Common myeloid progenitor, CD34-positive (primary cell): ENCODE results near the gene TBC1D9.
"Not testable (repeated sequence)": the region's sequence is repeated elsewhere in the genome, so short reads cannot be mapped to it uniquely, and the experiment has no call there.

ENCODE experiments used
- CTCF ChIA-PET: fragments of 350-600 bp; sonication (Branson Sonifier 250); formaldehyde crosslinking; loops from one replicate; lab custom pipeline; 2021; ENCODE audit warnings: antibody characterized with exemption; lab: Charles Lee
- POLR2A ChIA-PET: fragments of 350-600 bp; sonication (Branson Sonifier 250); formaldehyde crosslinking; loops from one replicate; lab custom pipeline; 2021; ENCODE audit warnings: antibody characterized with exemption; lab: Charles Lee
- DNase-seq, 3 donors: peaks; one replicate each; pipeline versions ENCODE4 v3.0.0 to v3.0.0-alpha.2; 2013
- H3K27ac ChIP-seq, 2 experiments: 1 replicate in 1 of 2; 2 replicates in 1 of 2; pipeline ENCODE4 v1.7.0; 2013; ENCODE audit warnings: inconsistent platforms in 2 of 2, low read length in 2 of 2, mild to moderate bottlenecking in 2 of 2, low read depth in 1 of 2, moderate library complexity in 1 of 2; ENCODE audit not compliant: severe bottlenecking in 2 of 2, insufficient read depth in 1 of 2, poor library complexity in 1 of 2
- H3K27me3 ChIP-seq, 5 experiments: replicated peaks in 2 of 5; 1 replicate in 3 of 5; 2 replicates in 2 of 5; pipeline versions ENCODE4 v1.6.1 to v1.7.0; 2013; ENCODE audit warnings: low read length in 4 of 5, mild to moderate bottlenecking in 2 of 5, moderate library complexity in 2 of 5, inconsistent platforms in 1 of 5; ENCODE audit not compliant: insufficient read depth in 5 of 5, control insufficient read depth in 4 of 5
- H3K36me3 ChIP-seq, 4 experiments: 1 replicate in 2 of 4; 2 replicates in 2 of 4; pipeline versions ENCODE4 v1.6.1 to v1.7.0; 2013; ENCODE audit warnings: low read length in 3 of 4, control low read depth in 1 of 4, mild to moderate bottlenecking in 1 of 4; ENCODE audit not compliant: control insufficient read depth in 4 of 4, insufficient read depth in 4 of 4
- H3K4me1 ChIP-seq, 4 experiments: 1 replicate in 3 of 4; 2 replicates in 1 of 4; pipeline versions ENCODE4 v1.6.1 to v1.7.1; 2013; ENCODE audit warnings: low read length in 3 of 4, mild to moderate bottlenecking in 3 of 4, control low read depth in 1 of 4, inconsistent platforms in 1 of 4, moderate library complexity in 1 of 4; ENCODE audit not compliant: control insufficient read depth in 4 of 4, insufficient read depth in 4 of 4; ENCODE audit errors: control extremely low read depth in 1 of 4
- H3K4me3 ChIP-seq, 7 experiments: 1 replicate in 4 of 7; 2 replicates in 3 of 7; pipeline versions ENCODE4 v1.5.1 to v1.7.0; 2013; ENCODE audit warnings: mild to moderate bottlenecking in 7 of 7, low read length in 6 of 7, moderate library complexity in 6 of 7, inconsistent platforms in 2 of 7, low read depth in 2 of 7, control low read depth in 1 of 7; ENCODE audit not compliant: insufficient read depth in 4 of 7, control insufficient read depth in 1 of 7; ENCODE audit errors: extremely low read depth in 1 of 7
- H3K9me3 ChIP-seq, 5 experiments: 1 replicate in 4 of 5; 2 replicates in 1 of 5; pipeline versions ENCODE4 v1.6.1 to v1.7.1; 2013; ENCODE audit warnings: low read length in 4 of 5, mild to moderate bottlenecking in 2 of 5, inconsistent platforms in 1 of 5, low read depth in 1 of 5, moderate library complexity in 1 of 5; ENCODE audit not compliant: control insufficient read depth in 4 of 5, insufficient read depth in 2 of 5; ENCODE audit errors: control extremely low read depth in 1 of 5
- WGBS: methylation state at CpG from one replicate; pipeline ENCODE4 v1.1.5; 2013; ENCODE audit not compliant: insufficient coverage; 5-methylcytosine and 5-hydroxymethylcytosine counted together

The TBC1D9 gene

DNA sequence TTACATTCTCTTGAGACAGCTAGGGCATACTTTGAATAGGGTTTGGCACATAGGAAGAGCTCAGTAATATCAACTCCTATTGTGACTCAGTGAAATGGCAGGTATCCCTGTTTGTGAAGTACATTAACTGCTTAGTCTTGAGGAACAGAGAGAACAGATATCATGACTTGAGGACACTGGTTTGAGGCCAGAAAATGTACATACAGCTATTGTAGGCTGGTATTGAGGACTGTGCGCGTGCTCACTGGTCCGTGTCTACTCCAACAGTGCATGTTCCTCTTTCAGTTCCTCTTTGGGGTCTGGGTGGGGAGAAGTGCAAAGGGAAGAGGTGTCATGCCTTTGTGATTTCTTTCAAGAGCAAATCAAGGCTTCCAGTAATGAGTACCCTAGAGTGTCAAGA lies 34.6 kb upstream of the TBC1D9 start:
- peak; percentile 38 to 67 (median 65) for DNase-seq
- Histone ChIP-seq H3K27me3 (no peaks in the 10 kb centered on the region), H3K9me3 (peaks cover 0 to 7% (median 0%) of the 10 kb centered on the region in 5 experiments), H3K27ac (no peak overlapping the region), H3K36me3 (no peaks in the 10 kb centered on the region), H3K4me3 (no peak overlapping the region), H3K4me1 (no peaks in the 10 kb centered on the region)
- no CpG with 5 or more reads among the region's 3 CpGs for WGBS
- POLR2A ChIA-PET, result no interaction called here
- CTCF ChIA-PET, result interaction anchor here (1.0 to 1.1 kb wide), 2 partner anchors 16 to 60 kb away, joined by 3 read pairs; no protein-coding TSS in a partner anchor

DNA sequence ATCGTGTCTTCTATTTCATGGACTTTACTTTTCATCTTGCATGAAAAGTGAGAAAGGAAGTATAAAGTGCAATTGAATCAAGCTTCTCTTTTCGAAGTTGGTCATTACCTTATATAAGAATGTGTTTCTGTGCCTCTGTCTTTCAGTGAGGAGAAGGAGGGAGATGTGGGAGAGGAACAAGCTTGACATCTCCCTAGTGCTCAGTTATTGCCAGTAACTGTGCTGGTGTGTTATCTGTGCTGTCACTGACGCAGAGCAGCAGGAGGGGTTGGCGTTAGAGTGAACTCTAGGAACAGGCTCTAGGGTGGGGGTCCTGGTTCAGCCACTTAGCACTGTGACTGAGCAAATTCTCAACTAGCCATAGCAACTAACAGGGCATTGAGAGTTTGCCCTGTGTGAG lies 34.0 kb upstream of the TBC1D9 start:
- Histone ChIP-seq H3K36me3 (no peaks in the 10 kb centered on the region), H3K4me3 (no peak overlapping the region), H3K27ac (no peak overlapping the region), H3K4me1 (no peaks in the 10 kb centered on the region), H3K27me3 (no peaks in the 10 kb centered on the region), H3K9me3 (peaks cover 0 to 7% (median 0%) of the 10 kb centered on the region in 5 experiments)
- no peak for DNase-seq
- WGBS, result 100% methylated on average over 2 of the region's 4 CpGs
- CTCF ChIA-PET, result interaction anchor here (1.0 to 1.1 kb wide), 2 partner anchors 17 to 60 kb away, joined by 3 read pairs; no protein-coding TSS in a partner anchor
- POLR2A ChIA-PET, result no interaction called here

DNA sequence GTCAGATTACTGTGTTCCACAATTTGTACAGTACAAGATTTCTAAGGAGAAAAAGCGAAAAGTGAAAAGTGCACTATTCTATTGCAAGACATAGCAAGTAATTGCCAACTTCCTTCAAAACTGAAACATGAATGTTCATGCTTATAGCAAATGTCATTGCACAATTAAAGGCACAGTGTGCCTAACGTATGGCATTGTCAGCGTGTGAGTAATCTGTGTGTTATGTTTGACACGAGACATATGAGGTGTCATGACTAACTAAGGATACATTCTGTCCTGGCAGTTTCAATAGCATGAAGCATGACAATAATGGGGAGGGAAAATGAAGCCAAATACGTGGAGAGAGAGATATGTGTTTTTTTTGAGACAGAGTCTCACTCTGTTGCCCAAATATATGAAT lies 33.6 kb upstream of the TBC1D9 start:
- POLR2A ChIA-PET, result no interaction called here
- peak in 1 of 3 donors; percentile 6 for DNase-seq
- H3K27ac ChIP-seq, result no peak overlapping the region
- no peak overlapping the region for H3K4me3 ChIP-seq
- peaks cover 0 to 7% (median 0%) of the 10 kb centered on the region in 5 experiments for H3K9me3 ChIP-seq
- no peaks in the 10 kb centered on the region for H3K4me1 ChIP-seq
- CTCF ChIA-PET, result interaction anchor here (1.1 kb wide), 1 partner anchor 17 kb away, joined by 3 read pairs; no protein-coding TSS in a partner anchor
- 93% methylated on average over 3 of the region's 5 CpGs for WGBS
- H3K36me3 ChIP-seq, result no peaks in the 10 kb centered on the region
- H3K27me3 ChIP-seq, result no peaks in the 10 kb centered on the region

DNA sequence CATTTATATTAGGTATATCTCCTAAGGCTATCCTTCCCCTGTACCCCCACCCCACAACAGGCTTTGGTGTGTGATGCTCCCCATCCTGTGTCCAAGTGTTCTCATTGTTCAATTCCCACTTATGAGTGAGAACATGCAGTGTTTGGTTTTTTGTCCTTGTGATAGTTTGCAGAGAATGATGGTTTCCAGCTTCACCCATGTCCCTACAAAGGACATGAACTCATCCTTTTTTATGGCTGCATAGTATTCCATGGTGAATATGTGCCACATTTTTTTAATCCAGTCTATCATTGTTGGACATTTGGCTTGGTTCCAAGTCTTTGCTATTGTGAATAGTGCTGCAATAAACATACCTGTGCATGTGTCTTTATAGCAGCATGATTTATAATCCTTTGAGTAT lies 26.6 kb upstream of the TBC1D9 start:
- H3K36me3 ChIP-seq, H3K27ac ChIP-seq, CTCF ChIA-PET, POLR2A ChIA-PET, H3K9me3 ChIP-seq, H3K27me3 ChIP-seq, H3K4me3 ChIP-seq, H3K4me1 ChIP-seq, DNase-seq: not testable (repeated sequence)

DNA sequence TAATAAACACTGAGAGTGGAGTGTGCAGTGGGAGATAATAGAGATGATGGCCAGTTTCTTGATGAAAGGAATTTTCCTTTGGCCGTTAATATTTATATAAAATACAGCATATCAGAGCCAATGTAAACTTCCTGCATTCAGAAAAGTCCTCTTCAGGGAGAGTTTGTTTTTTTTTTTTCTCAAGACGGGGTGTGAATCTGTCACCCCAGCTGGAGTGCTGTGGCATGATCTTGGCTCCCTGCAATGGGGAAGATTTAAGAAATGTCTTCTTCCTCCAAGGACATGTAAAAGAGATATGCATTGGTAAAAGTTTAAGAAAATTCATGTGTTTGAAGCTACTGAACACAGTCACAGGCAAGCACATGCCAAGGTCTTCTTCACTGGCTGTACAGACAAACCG lies 25.4 kb upstream of the TBC1D9 start:
- Histone ChIP-seq H3K9me3 (peaks cover 0 to 2% (median 0%) of the 10 kb centered on the region in 5 experiments), H3K27ac (no peak overlapping the region), H3K36me3 (no peaks in the 10 kb centered on the region), H3K27me3 (peaks cover 0 to 2% (median 0%) of the 10 kb centered on the region in 5 experiments), H3K4me1 (no peaks in the 10 kb centered on the region), H3K4me3 (no peak overlapping the region)
- 78% methylated on average over 1 of the region's 3 CpGs for WGBS
- CTCF ChIA-PET, result no interaction called here
- POLR2A ChIA-PET, result no interaction called here
- no peak for DNase-seq

DNA sequence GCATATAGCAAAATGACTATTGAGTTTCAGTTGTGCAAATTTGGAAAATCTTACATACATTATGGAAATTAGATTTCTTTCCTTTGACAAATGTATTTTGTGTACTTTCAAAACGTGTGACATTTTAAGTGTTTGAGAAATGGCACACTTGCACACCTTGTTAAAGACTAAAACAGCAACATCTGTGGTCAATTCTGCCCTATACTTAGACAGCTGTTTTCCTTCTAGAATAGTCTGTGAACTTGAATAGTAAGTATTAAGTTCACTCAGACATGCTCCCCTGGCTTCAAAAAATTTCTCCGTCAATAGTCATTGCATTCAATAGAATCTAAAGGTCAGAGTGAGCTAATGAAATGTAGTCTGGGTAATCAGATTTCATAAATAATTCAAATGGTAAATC lies 21.7 kb upstream of the TBC1D9 start:
- peaks cover 0 to 2% (median 0%) of the 10 kb centered on the region in 5 experiments for H3K27me3 ChIP-seq
- WGBS, result no CpG with 5 or more reads among the region's 2 CpGs
- H3K36me3 ChIP-seq, result no peaks in the 10 kb centered on the region
- no peak overlapping the region for H3K4me3 ChIP-seq
- H3K4me1 ChIP-seq, result no peaks in the 10 kb centered on the region
- H3K27ac ChIP-seq, result no peak overlapping the region
- ChIA-PET CTCF (no interaction called here), POLR2A (no interaction called here)
- no peak for DNase-seq
- H3K9me3 ChIP-seq, result peaks cover 0 to 2% (median 0%) of the 10 kb centered on the region in 5 experiments

DNA sequence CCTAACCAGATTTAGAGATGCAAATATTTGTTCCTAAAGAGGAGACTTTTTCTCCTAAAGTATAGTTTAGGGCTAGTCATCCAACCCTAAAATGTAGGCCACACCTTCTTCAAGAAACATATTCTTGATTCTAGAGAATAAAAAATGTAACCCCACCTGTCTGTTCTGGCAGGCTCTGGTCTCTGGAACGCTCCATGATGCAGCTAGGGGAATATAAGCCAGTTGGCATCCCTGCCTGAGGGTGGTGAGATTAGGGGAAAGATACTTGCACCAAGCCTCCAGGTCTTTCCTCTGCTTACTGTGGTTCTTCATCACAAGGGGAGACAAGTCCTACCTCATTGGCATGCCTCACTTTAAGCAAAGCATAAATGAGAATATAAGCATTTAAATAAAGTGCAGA lies 21.2 kb upstream of the TBC1D9 start:
- WGBS, result 60% methylated on average over 1 of the region's 1 CpG
- CTCF ChIA-PET, result no interaction called here
- Histone ChIP-seq H3K27me3 (peaks cover 0 to 2% (median 0%) of the 10 kb centered on the region in 5 experiments), H3K9me3 (peaks cover 0 to 2% (median 0%) of the 10 kb centered on the region in 5 experiments), H3K27ac (no peak overlapping the region), H3K4me1 (no peaks in the 10 kb centered on the region), H3K4me3 (no peak overlapping the region), H3K36me3 (no peaks in the 10 kb centered on the region)
- no peak for DNase-seq
- POLR2A ChIA-PET, result no interaction called here
